Esophagus muscularis mucosa (tissue), 3 donors: ENCODE data around the gene SUGP2.

Experiments
- POLR2A ChIP-seq: fragments of 450-650 bp; IDR thresholded peaks from one replicate; pipeline ENCODE4 v1.6.1; 2017; ENCODE audit warnings: antibody characterized with exemption, moderate library complexity, mild to moderate bottlenecking, low read depth
- TF ChIP-seq, protein P1 (sequence below), 3 experiments: fragments of 200-600 bp in 2 of 3; fragments of 450-650 bp in 1 of 3; sonication (generic) in 2 of 3; IDR thresholded peaks; one replicate each; pipeline ENCODE4 v1.5.1; 2017 to 2019; ENCODE audit warnings: antibody characterized with exemption in 3 of 3, mild to moderate bottlenecking in 2 of 3, moderate library complexity in 1 of 3

DNA sequence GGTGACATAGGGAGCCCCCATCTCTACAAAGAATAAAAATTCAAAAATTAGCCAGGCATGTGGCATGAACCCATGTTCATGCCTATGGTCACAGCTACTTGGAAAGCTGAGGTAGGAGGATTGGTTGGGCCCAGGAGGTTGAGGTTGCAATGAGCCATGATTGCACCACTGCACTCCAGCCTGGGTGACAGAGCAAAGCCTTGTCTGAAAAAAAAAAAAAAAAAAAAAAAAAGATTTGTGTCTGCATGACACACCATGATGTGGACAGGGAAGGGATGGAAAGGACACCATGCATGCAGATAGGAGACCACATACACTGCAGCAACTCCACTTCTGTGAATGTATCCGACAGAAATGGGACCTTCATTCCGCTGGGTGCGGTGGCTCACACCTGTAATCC lies 58.3 kb downstream of the SUGP2 start:
- TF ChIP-seq, protein P1, sequence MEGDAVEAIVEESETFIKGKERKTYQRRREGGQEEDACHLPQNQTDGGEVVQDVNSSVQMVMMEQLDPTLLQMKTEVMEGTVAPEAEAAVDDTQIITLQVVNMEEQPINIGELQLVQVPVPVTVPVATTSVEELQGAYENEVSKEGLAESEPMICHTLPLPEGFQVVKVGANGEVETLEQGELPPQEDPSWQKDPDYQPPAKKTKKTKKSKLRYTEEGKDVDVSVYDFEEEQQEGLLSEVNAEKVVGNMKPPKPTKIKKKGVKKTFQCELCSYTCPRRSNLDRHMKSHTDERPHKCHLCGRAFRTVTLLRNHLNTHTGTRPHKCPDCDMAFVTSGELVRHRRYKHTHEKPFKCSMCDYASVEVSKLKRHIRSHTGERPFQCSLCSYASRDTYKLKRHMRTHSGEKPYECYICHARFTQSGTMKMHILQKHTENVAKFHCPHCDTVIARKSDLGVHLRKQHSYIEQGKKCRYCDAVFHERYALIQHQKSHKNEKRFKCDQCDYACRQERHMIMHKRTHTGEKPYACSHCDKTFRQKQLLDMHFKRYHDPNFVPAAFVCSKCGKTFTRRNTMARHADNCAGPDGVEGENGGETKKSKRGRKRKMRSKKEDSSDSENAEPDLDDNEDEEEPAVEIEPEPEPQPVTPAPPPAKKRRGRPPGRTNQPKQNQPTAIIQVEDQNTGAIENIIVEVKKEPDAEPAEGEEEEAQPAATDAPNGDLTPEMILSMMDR (IDR thresholded peaks at IDR 0.05) = no peak
- TF ChIP-seq POLR2A = no peak
